HepG2 (cell line): Measurements from ENCODE around the gene OST4. TPM values are rescaled to one million over a fixed set of nuclear protein-coding genes. Genes with fewer than 3 reads are reported as not detected.

Experiments used
- ARHGAP35 ChIP-seq: sonication (generic); formaldehyde crosslinking; IDR thresholded peaks from 2 replicates; pipeline ENCODE4 v1.9.0; 2022; ENCODE audit warnings: mild to moderate bottlenecking, inconsistent platforms, moderate library complexity, missing genetic modification reagents, borderline replicate concordance
- ELF4 ChIP-seq: sonication (generic); formaldehyde crosslinking; IDR thresholded peaks from 2 replicates; pipeline ENCODE4 v1.5.0; 2020; ENCODE audit warnings: missing genetic modification reagents, mild to moderate bottlenecking, moderate library complexity, borderline replicate concordance
- FOXK1 ChIP-seq: sonication (generic); formaldehyde crosslinking; IDR thresholded peaks from 2 replicates; pipeline ENCODE4 v1.4.0; 2020; ENCODE audit warnings: low read depth, missing genetic modification reagents, borderline replicate concordance
- HDAC6 ChIP-seq: fragments of 200-600 bp; sonication (generic); IDR thresholded peaks from 2 replicates; pipeline ENCODE4 v1.7.0; 2017; ENCODE audit warnings: mild to moderate bottlenecking, antibody characterized with exemption, low read length, low read depth
- KLF15 ChIP-seq: sonication (generic); formaldehyde crosslinking; IDR thresholded peaks from 2 replicates; pipeline ENCODE4 v1.8.1; 2023; ENCODE audit warnings: borderline replicate concordance, mild to moderate bottlenecking, inconsistent platforms, missing genetic modification reagents, mixed read lengths
- RAD21 ChIP-seq: fragments of 450-650 bp; formaldehyde crosslinking; IDR thresholded peaks from 2 replicates; pipeline ENCODE4 v1.5.0; 2020; ENCODE audit warnings: mild to moderate bottlenecking
- ZBTB25 ChIP-seq: IDR thresholded peaks from 2 replicates; pipeline ENCODE4 v1.6.1; 2018; ENCODE audit warnings: missing genetic modification reagents
- ZNF350 ChIP-seq: sonication (generic); formaldehyde crosslinking; IDR thresholded peaks from 2 replicates; pipeline ENCODE4 v1.4.0; 2020; ENCODE audit warnings: mild to moderate bottlenecking, low read depth, missing genetic modification reagents, borderline replicate concordance
- ZNF749 ChIP-seq: sonication (generic); formaldehyde crosslinking; IDR thresholded peaks from 2 replicates; pipeline ENCODE4 v1.8.0; 2022; ENCODE audit warnings: mild to moderate bottlenecking, missing genetic modification reagents, moderate library complexity, borderline replicate concordance
- ZNF772 ChIP-seq: sonication (generic); formaldehyde crosslinking; IDR thresholded peaks from 2 replicates; pipeline ENCODE4 v1.5.0; 2020; ENCODE audit warnings: mild to moderate bottlenecking, missing genetic modification reagents
- ZXDC ChIP-seq: sonication (generic); formaldehyde crosslinking; IDR thresholded peaks from 2 replicates; pipeline ENCODE4 v1.5.0; 2020; ENCODE audit warnings: mild to moderate bottlenecking, missing genetic modification reagents
- polyA plus RNA-seq, 8 experiments: library from polyadenylated mRNA; depleted of rRNA in 3 of 8; stranded (reverse) in 7 of 8; unstranded in 1 of 8; fragments of >200 nt; fragmentation: Illumina TruSeq in 4 of 8; extraction: Trizol in 4 of 8; gene quantifications; 2 replicates each; pipeline versions ENCODE4 v1.2.1 to v1.2.3, GENCODE V29; 2011 to 2016; ENCODE audit warnings: low read depth in 4 of 8, missing spikeins in 1 of 8, mixed read lengths in 1 of 8; ENCODE audit not compliant: insufficient read depth in 1 of 8
- total RNA-seq, 5 experiments: library from RNA; depleted of rRNA; stranded (reverse); fragments of >200 nt; fragmentation: Illumina TruSeq; extraction: Trizol; gene quantifications; 2 replicates each; pipeline ENCODE4 v1.2.3, GENCODE V29; 2016; ENCODE audit warnings: low read depth in 1 of 5
- TF ChIP-seq, protein P1 (sequence below): sonication (generic); formaldehyde crosslinking; IDR thresholded peaks from 2 replicates; pipeline ENCODE4 v1.4.0; 2020; ENCODE audit warnings: missing genetic modification reagents, mild to moderate bottlenecking, borderline replicate concordance
- TF ChIP-seq, protein P2 (sequence below), 2 experiments: fragments of 450-650 bp in 1 of 2; sonication (generic) in 1 of 2; formaldehyde crosslinking; IDR thresholded peaks; 2 replicates each; pipeline versions ENCODE4 v1.5.0 to v1.8.0; 2020 to 2022; ENCODE audit warnings: mild to moderate bottlenecking in 1 of 2, missing genetic modification reagents in 1 of 2
- TF ChIP-seq, protein P3 (sequence below): IDR thresholded peaks from 2 replicates; pipeline ENCODE4 v1.6.1; 2018; ENCODE audit warnings: missing genetic modification reagents, mild to moderate bottlenecking, missing compliant biosample characterization
- TF ChIP-seq, protein P4 (sequence below): sonication (generic); formaldehyde crosslinking; IDR thresholded peaks from 2 replicates; pipeline ENCODE4 v1.4.0; 2020; ENCODE audit warnings: mild to moderate bottlenecking, missing genetic modification reagents, borderline replicate concordance

The OST4 gene
- total and polyA plus RNA-seq, 2 of the 13 experiments (the other 11 are each of a cell fraction or from before 2014, with no cell fraction given) = 498 to 584 TPM

- no peak; the same call in 1 of the 2 replicates for TF ChIP-seq ZNF772 (CRISPR knock-in tag)
- TF ChIP-seq, protein P1, sequence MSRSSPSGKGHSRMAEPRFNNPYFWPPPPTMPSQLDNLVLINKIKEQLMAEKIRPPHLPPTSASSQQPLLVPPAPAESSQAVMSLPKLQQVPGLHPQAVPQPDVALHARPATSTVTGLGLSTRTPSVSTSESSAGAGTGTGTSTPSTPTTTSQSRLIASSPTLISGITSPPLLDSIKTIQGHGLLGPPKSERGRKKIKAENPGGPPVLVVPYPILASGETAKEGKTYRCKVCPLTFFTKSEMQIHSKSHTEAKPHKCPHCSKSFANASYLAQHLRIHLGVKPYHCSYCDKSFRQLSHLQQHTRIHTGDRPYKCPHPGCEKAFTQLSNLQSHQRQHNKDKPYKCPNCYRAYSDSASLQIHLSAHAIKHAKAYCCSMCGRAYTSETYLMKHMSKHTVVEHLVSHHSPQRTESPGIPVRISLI (CRISPR knock-in tag) = 0 out of 2 replicates have a peak, but pooled peaks have one; percentile 13
- TF ChIP-seq, protein P2, sequence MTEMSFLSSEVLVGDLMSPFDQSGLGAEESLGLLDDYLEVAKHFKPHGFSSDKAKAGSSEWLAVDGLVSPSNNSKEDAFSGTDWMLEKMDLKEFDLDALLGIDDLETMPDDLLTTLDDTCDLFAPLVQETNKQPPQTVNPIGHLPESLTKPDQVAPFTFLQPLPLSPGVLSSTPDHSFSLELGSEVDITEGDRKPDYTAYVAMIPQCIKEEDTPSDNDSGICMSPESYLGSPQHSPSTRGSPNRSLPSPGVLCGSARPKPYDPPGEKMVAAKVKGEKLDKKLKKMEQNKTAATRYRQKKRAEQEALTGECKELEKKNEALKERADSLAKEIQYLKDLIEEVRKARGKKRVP (CRISPR knock-in tag; IDR thresholded peaks at IDR 0.05) = peak in 1 of 2 experiments; percentile 66; a peak in 1 of 4 replicates
- TF ChIP-seq ZXDC = peak; percentile 67
- TF ChIP-seq, protein P3, sequence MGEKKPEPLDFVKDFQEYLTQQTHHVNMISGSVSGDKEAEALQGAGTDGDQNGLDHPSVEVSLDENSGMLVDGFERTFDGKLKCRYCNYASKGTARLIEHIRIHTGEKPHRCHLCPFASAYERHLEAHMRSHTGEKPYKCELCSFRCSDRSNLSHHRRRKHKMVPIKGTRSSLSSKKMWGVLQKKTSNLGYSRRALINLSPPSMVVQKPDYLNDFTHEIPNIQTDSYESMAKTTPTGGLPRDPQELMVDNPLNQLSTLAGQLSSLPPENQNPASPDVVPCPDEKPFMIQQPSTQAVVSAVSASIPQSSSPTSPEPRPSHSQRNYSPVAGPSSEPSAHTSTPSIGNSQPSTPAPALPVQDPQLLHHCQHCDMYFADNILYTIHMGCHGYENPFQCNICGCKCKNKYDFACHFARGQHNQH (CRISPR knock-in tag) = peak; percentile 54; the same call in 1 of the 2 replicates
- TF ChIP-seq ZNF350 (CRISPR knock-in tag) = no peak
- peak; percentile 70; the same call in 1 of the 2 replicates for TF ChIP-seq FOXK1 (CRISPR knock-in tag)
- no peak for TF ChIP-seq ELF4 (CRISPR knock-in tag)
- TF ChIP-seq ARHGAP35 = peak; percentile 65; the same call in 1 of the 2 replicates
- TF ChIP-seq KLF15 (CRISPR knock-in tag) = no peak
- TF ChIP-seq, protein P4, sequence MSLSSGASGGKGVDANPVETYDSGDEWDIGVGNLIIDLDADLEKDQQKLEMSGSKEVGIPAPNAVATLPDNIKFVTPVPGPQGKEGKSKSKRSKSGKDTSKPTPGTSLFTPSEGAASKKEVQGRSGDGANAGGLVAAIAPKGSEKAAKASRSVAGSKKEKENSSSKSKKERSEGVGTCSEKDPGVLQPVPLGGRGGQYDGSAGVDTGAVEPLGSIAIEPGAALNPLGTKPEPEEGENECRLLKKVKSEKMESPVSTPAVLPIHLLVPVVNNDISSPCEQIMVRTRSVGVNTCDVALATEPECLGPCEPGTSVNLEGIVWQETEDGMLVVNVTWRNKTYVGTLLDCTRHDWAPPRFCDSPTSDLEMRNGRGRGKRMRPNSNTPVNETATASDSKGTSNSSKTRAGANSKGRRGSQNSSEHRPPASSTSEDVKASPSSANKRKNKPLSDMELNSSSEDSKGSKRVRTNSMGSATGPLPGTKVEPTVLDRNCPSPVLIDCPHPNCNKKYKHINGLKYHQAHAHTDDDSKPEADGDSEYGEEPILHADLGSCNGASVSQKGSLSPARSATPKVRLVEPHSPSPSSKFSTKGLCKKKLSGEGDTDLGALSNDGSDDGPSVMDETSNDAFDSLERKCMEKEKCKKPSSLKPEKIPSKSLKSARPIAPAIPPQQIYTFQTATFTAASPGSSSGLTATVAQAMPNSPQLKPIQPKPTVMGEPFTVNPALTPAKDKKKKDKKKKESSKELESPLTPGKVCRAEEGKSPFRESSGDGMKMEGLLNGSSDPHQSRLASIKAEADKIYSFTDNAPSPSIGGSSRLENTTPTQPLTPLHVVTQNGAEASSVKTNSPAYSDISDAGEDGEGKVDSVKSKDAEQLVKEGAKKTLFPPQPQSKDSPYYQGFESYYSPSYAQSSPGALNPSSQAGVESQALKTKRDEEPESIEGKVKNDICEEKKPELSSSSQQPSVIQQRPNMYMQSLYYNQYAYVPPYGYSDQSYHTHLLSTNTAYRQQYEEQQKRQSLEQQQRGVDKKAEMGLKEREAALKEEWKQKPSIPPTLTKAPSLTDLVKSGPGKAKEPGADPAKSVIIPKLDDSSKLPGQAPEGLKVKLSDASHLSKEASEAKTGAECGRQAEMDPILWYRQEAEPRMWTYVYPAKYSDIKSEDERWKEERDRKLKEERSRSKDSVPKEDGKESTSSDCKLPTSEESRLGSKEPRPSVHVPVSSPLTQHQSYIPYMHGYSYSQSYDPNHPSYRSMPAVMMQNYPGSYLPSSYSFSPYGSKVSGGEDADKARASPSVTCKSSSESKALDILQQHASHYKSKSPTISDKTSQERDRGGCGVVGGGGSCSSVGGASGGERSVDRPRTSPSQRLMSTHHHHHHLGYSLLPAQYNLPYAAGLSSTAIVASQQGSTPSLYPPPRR = no peak; the same call in none of the 2 replicates
- TF ChIP-seq ZBTB25 (CRISPR knock-in tag) = peak; percentile 85; the same call in 1 of the 2 replicates
- TF ChIP-seq HDAC6 = no peak
- peak; percentile 55; the same call in 1 of the 2 replicates for TF ChIP-seq ZNF749
- TF ChIP-seq RAD21 (CRISPR knock-in tag) = peak; percentile 94
These were observed 14.8 kb upstream of the OST4 start (continued) for GRCh38 chr2:27086090-27086723.
